Mesothelial cell of epicardium (in vitro differentiated cells): Measurements from ENCODE around the gene CLEC4E. TPM values are rescaled to one million over a fixed set of nuclear protein-coding genes. Genes with fewer than 3 reads are reported as not detected.
"Not testable (repeated sequence)": the region's sequence is repeated elsewhere in the genome, so short reads cannot be mapped to it uniquely, and the experiment has no call there.

ENCODE experiments used
- DNase-seq, 2 experiments: peaks; one replicate each; pipeline ENCODE4 v3.0.0; 2021; ENCODE audit warnings: low spot score in 2 of 2; ENCODE audit not compliant: unreplicated experiment in 2 of 2
- H3K27ac Mint-ChIP-seq: 2 replicates; pipeline ENCODE4 v1.8.0; 2021; ENCODE audit warnings: mixed read lengths
- H3K27me3 Mint-ChIP-seq: 2 replicates; pipeline ENCODE4 v1.8.0; 2021; ENCODE audit warnings: low read depth, mixed read lengths
- H3K36me3 Mint-ChIP-seq: 2 replicates; pipeline ENCODE4 v1.8.0; 2021; ENCODE audit warnings: mixed read lengths
- H3K4me1 Mint-ChIP-seq: 2 replicates; pipeline ENCODE4 v1.8.0; 2021; ENCODE audit warnings: mixed read lengths
- H3K4me3 Mint-ChIP-seq: 2 replicates; pipeline ENCODE4 v1.8.0; 2021; ENCODE audit warnings: mild to moderate bottlenecking, moderate library complexity, mixed read lengths
- H3K9me3 Mint-ChIP-seq: 2 replicates; pipeline ENCODE4 v1.8.0; 2021; ENCODE audit warnings: mixed read lengths
- CTCF ChIP-seq: fragments of 200-600 bp; sonication (generic); IDR thresholded peaks from one replicate; pipeline ENCODE4 v1.5.0; 2021; ENCODE audit warnings: antibody characterized with exemption; ENCODE audit not compliant: unreplicated experiment
- total RNA-seq: library from RNA; stranded (reverse); gene quantifications from 3 replicates; pipeline ENCODE4 v1.2.1, GENCODE V29; 2021

Gene CLEC4E
- total RNA-seq, 1 donor from 2014 or later: not detected

- no peak overlapping the region for H3K27ac Mint-ChIP-seq
- peaks cover 16% of the 10 kb centered on the region for H3K9me3 Mint-ChIP-seq
- no peaks in the 10 kb centered on the region for H3K27me3 Mint-ChIP-seq
- no peak for DNase-seq
- H3K4me1 Mint-ChIP-seq: no peaks in the 10 kb centered on the region
- H3K4me3 Mint-ChIP-seq: no peak overlapping the region
- H3K36me3 Mint-ChIP-seq: peaks cover 1% of the 10 kb centered on the region
- no peak for TF ChIP-seq CTCF
Measured at GRCh38 chr12:8566525-8566924, 25.8 kb upstream of the CLEC4E start.

- not testable (repeated sequence) for H3K4me3 Mint-ChIP-seq, H3K27me3 Mint-ChIP-seq, H3K36me3 Mint-ChIP-seq, H3K4me1 Mint-ChIP-seq, H3K27ac Mint-ChIP-seq, DNase-seq
- H3K9me3 Mint-ChIP-seq: peaks cover 20% of the 10 kb centered on the region
Measured at GRCh38 chr12:8566052-8566451, 25.3 kb upstream of the CLEC4E start.

GRCh38 chr12:8564656-8565055 lies 24.0 kb upstream of the CLEC4E start:
- Mint-ChIP-seq H3K36me3 (peaks cover 1% of the 10 kb centered on the region), H3K27me3 (no peaks in the 10 kb centered on the region), H3K27ac (no peak overlapping the region), H3K4me3 (no peak overlapping the region), H3K9me3 (peaks cover 30% of the 10 kb centered on the region), H3K4me1 (no peaks in the 10 kb centered on the region)
- no peak for DNase-seq
- TF ChIP-seq CTCF: no peak

GRCh38 chr12:8563356-8563755 lies 22.7 kb upstream of the CLEC4E start:
- Mint-ChIP-seq H3K27me3 (no peaks in the 10 kb centered on the region), H3K4me1 (no peaks in the 10 kb centered on the region), H3K36me3 (peaks cover 1% of the 10 kb centered on the region), H3K9me3 (peaks cover 30% of the 10 kb centered on the region), H3K27ac (no peak overlapping the region), H3K4me3 (no peak overlapping the region)
- no peak for TF ChIP-seq CTCF
- no peak for DNase-seq

GRCh38 chr12:8562310-8562709 lies 21.6 kb upstream of the CLEC4E start:
- no peak overlapping the region for H3K27ac Mint-ChIP-seq
- H3K4me1 Mint-ChIP-seq: no peaks in the 10 kb centered on the region
- H3K9me3 Mint-ChIP-seq: peaks cover 29% of the 10 kb centered on the region
- H3K4me3 Mint-ChIP-seq: no peak overlapping the region
- no peak for DNase-seq
- peak; percentile 27 for TF ChIP-seq CTCF
- H3K27me3 Mint-ChIP-seq: no peaks in the 10 kb centered on the region
- peaks cover 1% of the 10 kb centered on the region for H3K36me3 Mint-ChIP-seq

GRCh38 chr12:8561011-8561410 lies 20.3 kb upstream of the CLEC4E start:
- DNase-seq: no peak

More at GRCh38 chr12:8561011-8561410, 20.3 kb upstream of the CLEC4E start:
- H3K27ac Mint-ChIP-seq: no peak overlapping the region
- peaks cover 1% of the 10 kb centered on the region for H3K36me3 Mint-ChIP-seq
- no peak for TF ChIP-seq CTCF
- H3K27me3 Mint-ChIP-seq: no peaks in the 10 kb centered on the region
- no peaks in the 10 kb centered on the region for H3K4me1 Mint-ChIP-seq
- H3K9me3 Mint-ChIP-seq: peaks cover 28% of the 10 kb centered on the region
- H3K4me3 Mint-ChIP-seq: no peak overlapping the region
